T-helper 1 cell treated with Interleukin-12 subunit alpha and Interleukin-12 subunit beta and Interleukin-4 antibody, amounts not matched to agents 30 ng/mL and 1 ng/mL, for 36 hours (primary cell): Measurements from ENCODE around the gene COMMD7. TPM values are rescaled to one million over a fixed set of nuclear protein-coding genes. Genes with fewer than 3 reads are reported as not detected.

Experiments
- intact Hi-C: fragments of 100-400 bp; cut with micrococcal nuclease; formaldehyde crosslinking; loops from one replicate; pipeline ENCODE4 v1.15.1; 2024
- total RNA-seq: library from RNA; stranded (reverse); gene quantifications from 2 replicates; pipeline ENCODE4 v1.2.3, GENCODE V29; 2022

Gene COMMD7
- total RNA-seq, 1 donor from 2014 or later: 67.9 TPM

- intact Hi-C loops: no loop called here
Observed at GRCh38 chr20:32681175-32682084, 61.8 kb downstream of the COMMD7 start.

GRCh38 chr20:32680544-32681174, 62.6 kb downstream of the COMMD7 start:
- intact Hi-C loops: no loop called here

GRCh38 chr20:32678948-32679347, 64.3 kb downstream of the COMMD7 start:
- intact Hi-C loops: no loop called here

DNA sequence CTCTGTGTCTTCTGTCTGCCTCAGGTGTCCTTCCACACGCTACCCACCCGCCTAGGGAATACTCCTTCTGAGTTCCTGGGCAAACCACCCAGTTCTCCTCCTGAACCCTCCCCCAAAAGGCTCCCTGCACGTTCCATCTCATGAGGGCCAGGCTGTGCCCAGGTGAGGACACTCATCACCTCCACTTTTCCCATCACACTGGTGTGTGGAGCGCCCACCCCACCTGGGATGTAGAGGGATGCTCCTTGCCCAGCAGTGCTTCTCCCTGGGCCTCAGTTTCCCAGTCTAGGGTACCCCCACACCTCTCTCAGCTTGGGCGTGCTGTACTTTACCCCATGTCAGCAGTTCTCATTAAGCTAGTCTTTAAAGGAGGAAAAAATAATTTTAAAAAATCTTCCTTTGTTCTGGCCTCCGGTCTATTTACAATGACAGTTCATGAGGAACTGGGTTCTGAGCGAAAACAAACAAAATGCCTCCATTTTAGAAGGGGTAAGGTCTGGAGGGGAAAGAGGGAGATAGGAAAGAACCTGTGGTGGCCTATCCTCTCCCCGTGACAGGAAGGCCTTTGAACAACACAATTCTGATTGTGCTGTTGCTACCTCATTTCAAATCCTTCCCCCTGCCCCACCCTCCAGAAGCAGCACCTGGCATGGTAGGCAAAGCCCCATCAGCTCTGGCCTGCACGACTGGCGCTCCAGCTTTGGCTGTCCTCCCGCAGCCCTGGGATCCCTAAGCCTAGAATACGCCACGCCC, 67.9 kb downstream of the COMMD7 start:
- intact Hi-C loops: loop anchor here (2.0 kb wide), 1 partner anchor 67 kb away; the partner anchor contains the start of gene COMMD7

- intact Hi-C loops: loop anchor here (1.0 to 5.0 kb wide), 3 partner anchors 68 to 618 kb away; partner anchors contain the start of gene COMMD7
Observed at GRCh38 chr20:32674362-32674789, 68.9 kb downstream of the COMMD7 start.

DNA sequence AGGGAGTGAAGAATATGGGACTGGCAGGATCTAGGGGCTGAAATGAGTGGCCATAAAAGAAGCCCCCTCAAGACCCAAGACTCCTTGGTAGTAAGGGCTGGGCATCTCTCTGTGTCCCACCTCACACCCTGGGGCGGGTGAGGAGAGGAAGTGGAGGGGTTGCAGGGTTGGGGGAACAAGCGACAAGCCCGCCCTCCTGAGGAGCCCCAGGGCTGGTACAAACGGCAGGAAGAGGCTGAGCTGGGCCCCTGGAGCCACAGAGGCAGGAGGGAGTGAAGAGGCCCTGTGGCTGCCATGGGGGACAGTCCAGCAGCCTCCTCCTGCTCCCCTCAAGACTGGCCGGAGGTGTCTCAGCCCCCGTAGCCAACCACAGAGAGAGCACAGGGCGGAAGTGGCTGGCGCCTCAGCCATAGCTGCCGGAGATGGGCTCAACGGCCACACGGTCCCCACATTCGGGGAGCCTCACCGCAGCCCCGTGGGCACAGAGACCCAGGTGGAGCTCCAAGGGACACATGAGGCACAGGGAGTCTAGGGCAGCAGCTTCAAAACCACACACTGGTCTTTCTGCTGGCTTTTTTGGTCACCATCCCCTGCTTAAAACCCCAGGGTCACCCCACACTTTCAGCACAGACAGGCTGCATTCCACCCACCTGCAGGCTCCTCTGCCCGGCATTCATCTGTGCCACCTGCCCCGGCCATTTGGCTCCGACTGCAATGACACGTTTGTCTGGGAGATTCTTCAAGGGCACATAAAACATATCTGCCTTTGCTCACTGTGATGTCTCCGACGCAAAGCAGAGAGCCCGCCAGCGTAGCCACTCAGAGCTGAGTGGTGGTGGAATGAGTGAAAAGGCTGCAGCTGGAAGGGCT, 70.0 kb downstream of the COMMD7 start:
- intact Hi-C loops: loop anchor here (5.0 kb wide), 1 partner anchor 619 kb away; no protein-coding TSS in a partner anchor

- intact Hi-C loops: loop anchor here (5.0 kb wide), 1 partner anchor 620 kb away; no protein-coding TSS in a partner anchor
Observed at GRCh38 chr20:32672394-32672981, 70.8 kb downstream of the COMMD7 start.

DNA sequence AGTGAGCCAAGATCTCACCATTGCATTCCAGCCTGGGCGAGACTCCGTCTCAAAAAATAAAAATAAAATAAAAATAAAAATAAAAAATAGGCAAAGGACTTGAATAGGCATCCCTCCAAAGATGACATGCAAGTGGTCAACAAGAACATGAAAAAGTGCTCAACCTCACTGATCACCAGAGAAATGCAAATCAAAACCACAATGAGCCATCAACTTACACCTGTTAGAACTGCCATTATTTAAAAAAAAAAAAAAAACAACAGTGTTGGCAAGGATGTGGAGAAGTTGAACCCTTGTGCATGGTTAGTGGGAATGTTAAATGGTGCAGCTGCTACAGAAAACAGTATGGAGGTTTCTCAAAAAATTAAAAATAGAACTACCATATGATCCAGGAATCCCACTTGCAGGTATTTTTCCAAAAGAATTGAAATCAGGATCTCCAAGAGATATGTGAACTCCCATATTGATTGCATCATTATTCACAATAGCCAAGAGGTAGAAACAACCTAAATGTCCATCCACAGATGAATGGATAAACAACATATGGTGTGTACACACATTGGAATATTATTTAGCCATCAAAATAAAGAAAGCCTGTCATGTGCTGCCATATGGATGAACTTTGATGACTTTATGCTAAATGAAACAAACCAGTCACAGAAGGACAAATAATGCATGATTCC, 72.4 kb downstream of the COMMD7 start:
- intact Hi-C loops: loop anchor here (5.0 kb wide), 1 partner anchor 621 kb away; no protein-coding TSS in a partner anchor

- intact Hi-C loops: no loop called here
Observed at GRCh38 chr20:32667027-32667426, 76.2 kb downstream of the COMMD7 start.

- intact Hi-C loops: no loop called here
Observed at GRCh38 chr20:32664678-32665159, 78.5 kb downstream of the COMMD7 start.

- intact Hi-C loops: no loop called here
Observed at GRCh38 chr20:32664012-32664677, 79.1 kb downstream of the COMMD7 start.

DNA sequence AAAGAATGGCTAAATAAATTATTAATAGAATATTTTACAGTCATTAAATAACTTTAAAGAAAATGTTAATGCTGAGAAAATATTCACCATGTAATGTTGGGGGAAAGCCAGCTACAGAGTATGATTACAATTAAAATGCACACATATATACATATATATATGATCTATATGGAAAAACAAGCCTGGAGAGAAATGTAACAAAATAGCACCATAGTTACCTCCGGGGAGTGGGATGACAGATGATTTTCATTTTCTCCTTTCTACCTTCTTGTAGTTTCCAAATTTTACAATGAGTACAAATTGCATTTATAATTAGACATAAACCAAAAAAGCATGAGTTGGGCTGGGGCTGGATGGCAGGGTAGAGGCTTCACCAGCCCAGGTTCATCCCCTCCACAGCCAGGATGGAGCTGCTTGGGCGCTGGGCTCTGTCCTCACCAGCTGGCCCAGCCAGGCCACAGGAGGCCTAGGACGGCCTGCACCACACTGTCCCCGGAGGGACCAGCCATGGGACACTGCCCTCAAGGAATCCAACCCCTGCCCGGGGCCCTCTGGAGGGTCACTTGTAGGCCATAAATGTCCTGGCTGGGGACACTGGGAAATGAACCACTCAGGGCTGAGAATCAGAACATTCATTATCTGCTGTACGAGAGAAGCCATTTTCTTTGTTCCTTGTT, 79.8 kb downstream of the COMMD7 start:
- intact Hi-C loops: no loop called here

- intact Hi-C loops: no loop called here
Observed at GRCh38 chr20:32661820-32662528, 81.3 kb downstream of the COMMD7 start.

GRCh38 chr20:32660661-32661060, 82.6 kb downstream of the COMMD7 start:
- intact Hi-C loops: no loop called here

- intact Hi-C loops: no loop called here
Observed at GRCh38 chr20:32656827-32657226, 86.4 kb downstream of the COMMD7 start.

DNA sequence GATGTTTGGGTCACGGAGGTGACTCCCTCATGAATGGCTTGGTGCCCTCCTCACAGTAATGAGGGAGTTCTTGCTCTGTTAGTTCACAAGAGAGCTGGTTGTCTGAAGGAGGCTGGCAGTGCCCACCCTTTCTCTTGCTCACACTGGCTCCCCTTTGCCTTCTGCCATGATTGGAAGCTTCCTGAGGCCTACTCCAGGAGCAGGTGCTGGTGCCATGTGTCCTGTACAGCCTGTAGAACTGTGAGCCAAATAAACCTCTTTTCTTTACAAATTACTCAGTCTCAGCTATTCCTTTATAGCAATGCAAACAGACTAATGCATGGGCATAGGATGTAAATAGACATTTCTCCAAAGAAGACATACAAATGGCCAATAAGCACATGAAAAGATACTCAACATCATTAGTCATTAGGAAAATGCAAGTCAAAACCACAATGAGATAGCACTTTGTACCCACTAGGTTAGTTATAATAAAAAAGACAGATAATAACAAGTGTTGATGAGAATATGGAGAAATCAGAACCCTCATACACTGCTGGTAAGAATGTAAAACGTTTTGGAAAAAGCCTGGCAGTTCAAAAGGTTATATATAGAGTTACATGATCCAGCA, 87.3 kb downstream of the COMMD7 start:
- intact Hi-C loops: no loop called here
